NOMO-1 treated with DMSO at 0.1 percent for 48 hours (cell line): Measurements from ENCODE around the gene PTPRZ1.

ENCODE experiments used
- DNase-seq: peaks from one replicate; lab custom pipeline; 2025; ENCODE audit not compliant: unreplicated experiment; lab: John Stamatoyannopoulos, UW

Gene PTPRZ1

DNA sequence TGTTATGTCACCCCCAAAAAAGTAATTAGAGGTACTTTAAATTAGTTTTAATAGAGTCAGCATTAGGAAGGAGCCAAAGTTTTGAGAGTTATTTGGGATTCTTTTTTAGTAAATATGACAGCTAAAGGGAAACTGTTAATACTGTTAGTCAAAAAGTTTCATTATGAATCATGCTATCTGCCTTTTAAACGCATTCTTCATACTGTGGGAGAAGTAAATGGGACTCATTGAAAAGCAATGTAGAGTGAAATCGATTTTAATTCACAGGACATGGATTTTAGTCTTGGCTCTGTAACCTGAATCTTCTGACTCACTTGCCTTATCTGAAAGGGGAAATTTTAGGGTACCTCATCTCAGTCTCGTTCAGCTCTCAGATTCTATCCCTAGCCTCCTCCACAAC lies 165.9 kb downstream of the PTPRZ1 start:
- DNase-seq, result no peak

DNA sequence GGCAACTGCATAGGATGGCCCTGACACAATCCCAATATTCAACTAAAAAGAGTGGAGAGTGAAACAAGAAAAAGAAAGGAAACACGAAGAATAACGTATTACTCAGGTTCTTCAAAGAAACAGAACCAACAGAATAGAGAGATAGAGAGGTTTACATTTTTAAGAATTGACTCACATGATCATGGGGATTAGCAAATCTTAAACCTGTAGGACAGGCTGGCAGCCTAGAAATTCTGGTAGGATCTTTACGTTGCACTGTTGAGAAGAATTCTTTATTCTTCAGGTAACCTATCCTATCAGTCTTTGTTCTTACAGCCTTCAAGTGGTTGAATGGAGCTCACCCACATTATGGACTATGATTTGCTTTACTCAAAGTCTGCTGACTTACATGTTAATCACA lies 167.2 kb downstream of the PTPRZ1 start:
- DNase-seq, result no peak

DNA sequence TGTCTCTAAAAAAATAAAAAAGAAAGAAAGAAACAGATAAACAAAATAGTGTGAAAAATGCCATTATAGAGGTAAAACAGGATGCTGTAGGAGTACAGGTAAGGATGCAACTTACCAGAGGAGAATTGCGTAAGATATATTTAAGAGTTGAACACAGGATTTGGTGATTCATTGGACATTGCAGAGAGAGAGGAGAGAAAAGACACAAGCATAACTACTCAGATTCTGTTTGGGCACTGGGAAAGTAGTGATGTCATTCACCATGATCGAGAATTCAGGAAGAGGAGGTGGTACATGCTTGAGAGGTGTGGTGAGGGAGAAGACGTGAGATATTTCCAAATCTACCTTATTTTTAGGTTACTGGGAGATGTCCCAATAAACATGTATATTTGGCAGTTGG lies 173.4 kb downstream of the PTPRZ1 start:
- no peak for DNase-seq

DNA sequence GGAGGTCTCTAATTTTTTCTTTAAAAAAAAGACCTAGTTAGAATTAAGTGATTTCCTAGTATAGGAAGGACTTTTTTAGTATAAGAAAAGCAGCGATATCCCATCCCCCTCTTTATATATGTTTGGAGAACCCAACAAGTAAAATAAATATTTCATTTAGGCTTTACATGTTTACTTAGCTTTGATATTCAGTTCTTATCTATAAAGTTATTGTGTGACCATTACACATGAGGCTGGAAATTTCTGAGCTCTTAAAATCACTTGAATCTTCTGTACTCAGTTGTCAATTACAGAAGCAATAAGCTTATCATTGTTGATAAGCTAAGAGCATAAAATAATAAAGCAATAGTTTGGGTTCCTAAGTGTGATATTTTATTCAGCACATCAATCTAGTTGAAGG lies 181.4 kb downstream of the PTPRZ1 start:
- no peak for DNase-seq

DNA sequence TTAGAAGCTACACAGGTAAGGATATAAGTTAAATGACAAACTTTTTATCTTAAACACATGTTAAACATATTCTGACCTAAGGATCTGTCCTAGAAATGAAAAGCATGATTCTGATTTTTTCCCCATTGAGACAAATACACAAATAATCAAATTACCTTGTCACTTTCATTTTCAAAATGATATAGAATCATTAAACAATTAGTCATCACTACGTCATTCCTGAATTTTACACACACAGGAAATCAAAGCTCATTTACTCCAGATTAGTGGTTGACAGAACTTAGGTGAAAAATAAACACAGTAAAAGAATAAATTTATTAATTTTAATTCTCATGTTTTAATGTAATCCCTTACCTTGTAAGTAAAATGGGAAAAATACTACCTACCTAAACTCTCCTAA lies 182.1 kb downstream of the PTPRZ1 start:
- DNase-seq, result no peak

DNA sequence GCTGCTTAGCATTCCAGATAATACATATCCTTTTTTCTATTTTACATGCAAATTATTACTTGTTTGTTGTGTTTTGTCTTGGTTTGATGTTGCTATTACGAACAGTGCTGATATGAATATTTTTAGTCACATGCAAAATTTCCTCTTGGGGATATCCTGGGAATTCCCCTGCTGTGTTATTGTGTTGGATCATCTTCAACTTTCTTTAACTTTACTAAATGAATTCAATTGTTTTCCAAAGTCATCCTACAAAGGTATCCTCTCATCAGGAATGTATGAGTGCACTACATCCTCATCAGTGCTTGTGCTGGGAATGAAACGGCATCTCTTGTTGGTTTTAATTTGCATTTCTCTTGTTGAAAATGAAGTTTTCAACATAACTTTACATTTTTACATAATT lies 184.0 kb downstream of the PTPRZ1 start:
- DNase-seq, result no peak

DNA sequence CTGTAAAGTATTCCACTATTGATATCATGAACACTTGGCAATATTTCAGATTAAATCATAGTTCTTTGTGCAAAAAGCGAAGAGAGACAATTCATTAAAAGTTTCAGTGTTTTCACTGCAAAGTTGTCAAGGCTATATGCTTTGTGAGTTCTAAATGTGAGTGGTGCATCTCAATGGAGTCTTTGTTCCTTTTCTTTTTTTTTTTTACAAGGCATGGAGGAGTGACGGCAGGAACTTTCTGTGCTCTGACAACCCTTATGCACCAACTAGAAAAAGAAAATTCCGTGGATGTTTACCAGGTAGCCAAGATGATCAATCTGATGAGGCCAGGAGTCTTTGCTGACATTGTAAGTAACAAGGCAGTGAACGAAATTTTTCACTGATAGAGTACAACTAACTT lies 186.6 kb downstream of the PTPRZ1 start:
- DNase-seq, result no peak

DNA sequence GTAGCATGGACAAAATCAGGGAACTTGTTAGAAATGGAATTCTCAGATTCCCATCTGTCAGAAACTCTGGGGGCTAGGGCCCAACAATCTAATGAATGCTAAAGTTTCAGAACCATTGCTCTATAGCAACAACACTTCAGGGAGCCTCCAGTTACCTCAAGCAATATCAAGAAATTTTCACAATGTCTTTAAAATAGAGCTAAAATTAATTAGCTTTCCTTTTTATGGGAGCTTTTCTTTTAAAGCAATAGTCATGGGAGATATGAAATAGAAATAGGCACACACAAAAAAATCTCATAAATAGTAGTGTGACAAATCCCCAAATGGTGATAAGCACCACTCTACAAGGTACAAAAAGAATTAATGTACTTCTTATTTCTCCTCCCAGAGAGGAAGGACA lies 190.2 kb downstream of the PTPRZ1 start:
- no peak for DNase-seq

DNA sequence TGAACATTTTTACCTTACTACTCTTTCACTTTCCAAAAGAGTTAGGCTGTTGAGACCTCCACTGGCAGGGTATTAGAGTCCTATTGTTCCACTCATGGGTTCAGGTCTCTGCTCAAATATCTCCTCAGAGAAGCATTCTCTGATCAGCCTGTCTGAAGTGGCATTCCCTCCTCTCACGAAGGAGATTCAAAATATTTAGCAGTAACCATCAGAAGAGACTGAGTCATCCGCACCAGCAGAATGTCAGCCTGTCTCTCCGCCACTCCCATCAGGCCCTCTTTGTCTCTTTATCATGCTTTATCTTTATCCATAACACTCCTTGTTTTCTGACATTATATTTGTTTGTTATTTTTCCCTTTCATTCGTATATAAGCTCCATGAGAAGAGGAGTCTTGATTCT lies 192.0 kb downstream of the PTPRZ1 start:
- no peak for DNase-seq

DNA sequence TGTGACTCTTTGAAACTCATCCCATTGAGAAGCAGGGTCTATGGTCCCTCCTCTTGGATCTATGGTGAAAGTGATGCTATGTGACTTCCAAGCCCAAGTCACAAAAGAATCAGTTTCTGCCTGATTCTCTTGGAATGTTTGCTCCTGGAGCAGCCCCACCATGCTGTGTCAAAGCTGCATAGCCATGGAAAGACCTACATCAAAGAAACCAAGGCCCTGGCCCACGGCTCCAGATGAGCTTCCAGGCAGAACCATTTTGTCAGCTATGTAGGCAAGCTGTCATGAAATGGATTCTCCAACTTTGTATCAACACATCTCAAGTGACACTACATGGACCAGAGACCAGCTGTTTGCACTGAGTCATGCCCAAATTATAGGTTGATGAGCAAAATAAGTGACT lies 194.1 kb downstream of the PTPRZ1 start:
- DNase-seq, result no peak

DNA sequence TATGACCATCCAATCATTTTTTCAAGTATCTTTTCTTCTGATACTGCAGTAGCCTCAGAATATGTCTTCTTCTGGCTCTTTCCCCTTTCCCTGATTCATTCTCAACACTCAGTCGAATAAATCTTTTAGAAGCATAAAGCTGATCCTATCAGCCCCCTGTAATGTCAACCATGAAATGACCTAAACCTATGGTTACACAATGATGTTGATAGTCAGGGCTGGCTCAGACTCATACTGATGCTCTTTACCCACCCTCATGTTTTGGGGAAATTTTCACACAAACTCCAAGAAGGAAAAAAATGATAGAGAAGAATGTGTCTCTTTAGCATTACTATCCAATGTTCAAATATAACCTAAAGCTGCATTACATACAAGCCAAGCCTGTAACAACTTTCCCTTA lies 195.1 kb downstream of the PTPRZ1 start:
- no peak for DNase-seq

DNA sequence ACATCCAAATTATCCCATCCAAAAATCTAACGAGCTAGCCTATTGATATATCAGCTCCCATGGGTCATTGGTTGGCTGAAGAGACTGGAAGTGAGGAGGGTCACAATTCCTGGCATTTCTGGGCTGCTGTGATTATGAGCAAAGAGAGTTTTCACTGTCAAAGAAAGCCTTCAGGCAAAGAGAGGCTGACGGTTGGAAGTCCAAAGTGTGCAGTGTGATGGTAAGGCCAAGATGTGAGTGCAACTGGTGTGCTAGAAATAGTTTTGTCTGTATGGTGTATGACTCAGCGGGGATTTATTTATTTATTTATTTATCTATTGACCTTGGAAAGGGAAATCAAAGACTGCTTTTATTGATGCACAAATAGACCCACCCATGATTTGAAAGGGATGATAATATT lies 196.0 kb downstream of the PTPRZ1 start:
- DNase-seq, result no peak

DNA sequence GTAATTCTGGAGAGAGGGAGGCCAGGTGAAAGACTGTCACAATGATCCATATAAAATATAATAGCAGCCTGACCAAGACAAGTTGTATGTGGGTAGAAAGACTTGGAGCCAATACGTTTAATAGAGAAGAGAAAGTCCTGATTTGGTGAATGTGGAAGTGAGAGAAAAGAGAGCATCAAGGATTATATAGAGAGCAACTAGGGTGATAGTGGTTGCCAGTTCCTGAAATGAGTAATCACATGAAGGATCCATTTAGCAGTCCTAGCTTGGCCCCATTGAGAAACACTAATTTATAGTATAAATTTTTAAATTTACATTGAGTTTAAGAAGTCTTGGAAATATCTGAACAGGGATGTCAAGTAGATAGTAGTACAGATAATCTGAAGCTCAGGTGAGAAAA lies 197.1 kb downstream of the PTPRZ1 start:
- DNase-seq, result no peak

DNA sequence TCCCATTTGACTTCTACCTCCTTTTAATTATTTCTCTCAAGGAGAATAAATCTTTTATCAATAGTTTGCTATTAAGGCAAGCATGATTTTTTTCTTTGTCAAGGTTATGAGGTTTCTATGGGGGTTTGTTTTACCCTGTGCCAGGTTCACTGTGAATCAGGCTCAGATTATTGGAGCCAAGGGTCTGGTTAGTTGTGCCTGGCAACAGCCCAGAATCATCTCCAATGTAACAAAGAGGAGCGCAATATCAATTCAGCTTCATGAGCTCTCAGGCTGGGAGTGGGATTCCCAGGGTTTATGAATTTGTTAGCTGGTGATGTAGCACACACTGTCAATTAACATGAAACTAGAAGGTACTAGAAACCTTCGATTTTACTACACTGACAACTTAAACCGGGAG lies 197.9 kb downstream of the PTPRZ1 start:
- DNase-seq, result no peak

DNA sequence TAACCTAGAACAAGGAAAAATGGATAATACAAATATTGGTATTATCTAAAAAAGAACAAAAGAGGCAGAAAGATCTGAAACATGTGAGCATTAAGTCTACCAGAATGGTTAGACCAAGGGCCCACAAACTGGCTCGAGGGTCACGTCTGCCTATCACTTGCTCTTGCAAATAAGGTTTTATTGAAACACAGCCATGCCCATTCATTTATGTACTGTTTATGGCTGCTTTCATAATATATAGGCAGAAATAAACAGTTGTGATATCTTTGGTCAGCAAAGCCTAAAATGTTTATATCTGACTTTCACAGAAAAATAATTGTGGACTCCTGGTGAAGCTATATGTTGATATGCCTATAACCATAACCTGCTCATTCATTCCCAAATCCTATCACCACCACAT lies 199.3 kb downstream of the PTPRZ1 start:
- DNase-seq, result no peak

DNA sequence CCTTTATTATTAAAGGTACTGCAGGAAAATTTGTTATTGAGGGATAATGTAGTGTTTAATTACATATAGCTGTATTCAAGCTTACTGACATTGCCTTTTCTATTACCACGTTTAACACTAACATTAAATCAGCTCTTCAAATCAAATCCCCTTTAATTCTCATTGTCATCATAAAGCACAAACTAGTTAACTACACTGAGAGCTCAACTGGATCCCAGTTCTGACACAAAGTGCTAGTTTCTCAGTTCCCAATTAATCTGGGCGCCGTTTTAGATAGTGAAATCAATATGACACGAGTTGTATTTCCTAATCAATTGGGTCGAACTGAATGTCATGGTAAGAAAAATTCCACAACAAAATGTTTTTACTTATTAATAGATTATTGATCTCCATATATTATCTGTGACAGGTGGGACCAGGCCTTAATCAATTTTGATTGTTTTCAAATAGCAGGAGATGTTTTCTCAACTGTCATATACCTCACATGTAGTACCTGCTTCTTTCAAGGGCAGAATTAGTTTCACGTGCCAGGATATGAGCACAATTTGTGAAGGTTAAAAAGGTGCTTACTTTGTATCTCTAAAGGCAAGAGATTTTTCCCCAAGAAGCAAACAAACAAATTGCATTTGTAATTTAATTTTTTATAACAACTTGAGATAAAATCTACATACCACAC lies 200.1 kb downstream of the PTPRZ1 start:
- no peak for DNase-seq

DNA sequence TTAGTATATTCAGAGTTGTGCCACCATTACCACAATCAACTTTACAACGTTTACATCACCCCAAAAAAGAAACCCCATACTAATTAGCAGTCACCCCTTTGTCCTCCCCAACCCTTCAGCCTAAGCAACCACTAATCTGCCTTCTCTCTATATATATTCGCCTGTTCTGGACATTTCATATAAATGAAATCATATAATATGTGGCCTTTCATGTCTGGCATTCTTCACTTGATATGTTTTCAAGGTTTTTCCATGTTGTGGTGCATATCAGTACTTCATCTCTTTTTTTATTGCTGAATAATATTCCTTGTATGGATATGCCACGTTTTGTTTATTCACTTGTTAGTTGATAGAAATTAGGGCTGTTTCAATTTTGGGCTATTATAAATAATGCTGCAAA lies 200.7 kb downstream of the PTPRZ1 start:
- DNase-seq, result no peak

DNA sequence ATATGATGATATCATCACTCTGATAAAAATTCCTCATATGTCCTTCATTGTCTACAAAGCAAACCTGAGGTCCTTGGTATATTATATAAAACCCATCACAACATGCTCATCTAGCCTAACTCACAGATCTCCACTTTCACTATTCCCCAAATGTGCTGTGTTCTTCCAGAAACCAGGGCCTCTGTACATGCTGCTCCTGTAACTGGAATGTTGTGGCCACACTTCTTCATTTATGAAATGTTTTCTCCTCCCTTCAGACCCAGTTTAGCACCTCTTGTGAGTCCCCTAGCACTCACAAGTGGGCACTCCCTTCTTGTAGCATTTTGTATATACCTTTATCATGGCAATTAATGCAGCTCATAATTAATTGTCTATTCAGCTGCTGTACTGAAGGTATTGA lies 209.2 kb downstream of the PTPRZ1 start:
- no peak for DNase-seq

DNA sequence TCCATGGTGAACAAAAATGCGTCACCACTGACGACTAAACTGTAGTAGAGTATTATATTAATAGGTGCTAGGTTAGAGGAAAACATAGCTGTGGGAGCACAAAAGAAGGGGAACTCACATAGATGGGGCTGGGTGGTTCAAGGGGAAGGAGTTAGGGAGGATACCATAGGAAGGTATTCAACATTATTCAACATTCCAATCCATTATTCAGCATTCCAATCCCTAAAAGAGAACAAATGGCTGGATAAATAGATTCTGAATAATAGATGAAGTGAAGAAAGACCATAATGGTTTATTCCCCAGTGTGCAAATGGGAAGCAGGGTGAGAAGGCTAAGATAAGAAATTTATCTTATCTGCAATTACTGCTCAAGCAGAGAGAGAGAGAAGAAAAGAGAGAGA lies 209.7 kb downstream of the PTPRZ1 start:
- DNase-seq, result no peak

DNA sequence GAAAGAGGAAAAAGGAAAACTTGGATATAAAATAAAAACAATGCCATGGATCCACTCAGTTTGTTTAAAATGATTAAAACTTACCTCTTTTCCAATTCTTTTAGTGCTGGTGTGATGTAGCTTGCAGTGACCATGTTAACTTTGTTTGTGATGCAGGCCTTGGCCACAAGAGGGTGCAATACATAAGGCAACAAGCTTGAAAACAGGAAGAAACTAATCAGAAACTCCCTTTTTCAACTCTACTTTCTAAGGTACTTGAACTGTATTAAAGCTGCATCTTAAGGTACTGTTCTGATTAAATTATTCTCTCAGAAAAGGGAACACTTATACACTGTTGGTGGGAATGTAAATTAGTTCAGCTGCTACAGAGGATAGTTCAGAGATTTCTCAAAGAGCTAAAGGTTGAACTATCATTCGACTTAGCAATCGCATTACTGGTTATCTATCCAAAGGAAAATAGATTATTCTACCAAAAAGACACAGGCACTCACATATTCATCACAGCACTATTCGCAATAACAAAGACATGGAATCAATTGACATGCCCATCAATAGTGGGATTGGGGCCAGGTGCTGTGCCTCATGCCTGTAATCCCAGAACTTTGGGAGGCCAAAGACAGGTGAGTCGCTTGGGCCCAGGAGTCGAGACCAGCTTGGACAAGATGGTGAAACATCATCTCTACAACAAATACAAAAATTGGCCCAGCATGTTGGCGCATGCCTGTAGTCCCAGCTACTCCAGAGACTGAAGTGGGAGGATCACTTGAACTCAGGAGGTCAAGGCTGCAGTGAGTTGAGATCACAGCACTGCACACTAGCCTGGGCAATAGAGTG lies 220.2 kb downstream of the PTPRZ1 start:
- peak; percentile 12 for DNase-seq

DNA sequence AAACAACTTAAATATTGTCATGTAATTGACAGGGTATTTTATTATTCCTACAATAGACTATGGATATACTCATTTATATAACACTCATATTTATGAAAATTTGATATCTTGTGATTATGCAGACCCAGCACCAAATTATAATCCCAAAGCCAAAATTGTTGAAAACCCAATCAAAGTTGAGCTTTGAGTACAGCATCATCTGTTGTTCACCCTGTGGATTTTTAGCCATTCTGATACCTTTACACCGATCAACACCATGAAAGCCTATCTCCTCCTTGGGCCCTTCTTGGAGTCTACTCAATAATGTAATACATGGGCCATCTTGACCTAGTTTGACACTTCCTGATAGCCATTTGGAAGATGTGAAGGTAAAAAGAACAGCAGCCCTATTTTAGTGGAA lies 221.6 kb downstream of the PTPRZ1 start:
- no peak for DNase-seq

DNA sequence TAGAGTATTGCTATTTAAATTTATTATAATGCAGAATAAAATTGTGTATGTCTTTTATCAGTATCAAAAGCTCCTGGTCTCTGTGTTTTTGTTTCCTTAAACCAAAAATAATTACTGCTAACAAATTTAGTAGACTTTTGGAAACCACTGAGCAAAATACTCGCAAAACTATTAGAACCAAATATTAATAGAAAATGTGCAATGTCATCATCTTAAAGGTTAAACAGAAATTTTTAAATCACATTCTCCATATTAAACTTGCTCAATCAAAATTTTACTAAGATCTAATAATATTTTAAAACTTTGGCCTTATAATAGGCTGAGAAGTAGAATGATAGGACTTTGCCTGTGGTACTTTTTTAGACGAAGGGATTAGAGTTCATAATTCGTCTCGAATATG lies 222.7 kb downstream of the PTPRZ1 start:
- DNase-seq, result no peak

DNA sequence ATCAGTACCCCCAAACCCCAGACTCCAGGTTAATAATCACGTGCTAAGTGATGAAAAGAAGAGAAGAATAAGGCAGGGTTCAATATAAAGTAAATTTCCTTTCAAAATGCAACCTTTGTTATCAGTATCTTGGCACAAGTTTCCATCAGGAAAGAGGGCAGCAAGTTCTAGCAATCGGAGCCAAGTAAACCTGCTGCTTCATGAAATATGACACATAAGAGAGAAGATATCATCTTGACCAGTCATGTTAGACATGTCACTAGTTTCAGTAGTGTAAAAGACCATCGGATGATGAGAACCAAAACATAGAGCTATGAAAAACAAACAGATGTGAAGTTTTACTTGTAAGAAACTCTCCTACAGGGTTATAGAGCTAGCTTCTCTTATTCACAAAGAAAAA lies 227.1 kb downstream of the PTPRZ1 start:
- DNase-seq, result no peak
